ENCODE measurements around the gene BCL2L13.
"Not testable (repeated sequence)": the region's sequence is repeated elsewhere in the genome, so short reads cannot be mapped to it uniquely, and the experiment has no call there.

The BCL2L13 gene

DNA sequence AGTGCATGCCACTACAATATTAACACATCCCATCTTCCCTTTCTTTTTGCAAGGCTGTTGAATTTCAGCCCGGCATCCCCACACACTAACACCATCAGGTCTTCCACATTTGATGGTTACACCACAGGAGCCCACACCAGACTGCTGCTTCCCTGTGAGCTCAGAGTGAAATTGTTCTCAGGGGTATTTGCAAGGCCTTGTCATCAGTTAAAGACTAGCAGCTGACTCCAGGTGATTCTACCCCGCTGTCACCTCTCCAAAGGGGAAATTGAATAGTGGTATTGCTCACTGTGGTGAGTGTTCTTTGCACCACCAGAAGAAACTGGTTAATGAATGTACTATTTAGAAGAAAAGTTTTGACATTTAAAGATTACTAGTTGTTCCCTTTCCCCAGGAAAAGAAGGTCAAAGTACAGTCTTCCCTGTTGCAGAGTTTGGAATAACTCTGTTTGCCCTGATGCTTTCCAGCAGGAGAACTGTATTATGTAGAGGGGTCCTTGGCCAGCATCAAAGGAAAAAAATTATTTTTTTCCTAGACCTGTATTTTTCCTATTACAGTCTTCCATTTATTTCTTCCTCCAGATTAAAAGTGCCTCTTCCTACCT, 93.8 kb downstream of the BCL2L13 start:
- no peak for DNase-seq

DNA sequence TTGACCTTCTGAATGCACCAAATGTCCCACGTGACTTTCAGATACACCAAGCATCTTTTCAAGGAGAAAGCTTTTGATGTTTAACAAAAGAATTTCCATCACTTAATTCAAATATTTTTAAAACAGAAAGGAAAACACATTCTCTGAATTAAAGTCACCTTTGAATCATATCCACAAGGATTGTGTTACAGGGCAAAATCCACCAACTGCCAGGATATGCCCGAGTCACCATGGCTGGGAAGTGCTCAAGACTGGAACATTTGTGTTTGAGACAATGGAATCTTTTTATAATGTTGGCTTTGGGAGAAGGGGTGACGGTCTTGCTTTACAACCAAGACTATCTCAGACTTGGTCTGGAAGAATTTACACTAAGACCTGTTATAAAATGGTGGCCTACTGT, 94.9 kb downstream of the BCL2L13 start:
- no peak for DNase-seq

DNA sequence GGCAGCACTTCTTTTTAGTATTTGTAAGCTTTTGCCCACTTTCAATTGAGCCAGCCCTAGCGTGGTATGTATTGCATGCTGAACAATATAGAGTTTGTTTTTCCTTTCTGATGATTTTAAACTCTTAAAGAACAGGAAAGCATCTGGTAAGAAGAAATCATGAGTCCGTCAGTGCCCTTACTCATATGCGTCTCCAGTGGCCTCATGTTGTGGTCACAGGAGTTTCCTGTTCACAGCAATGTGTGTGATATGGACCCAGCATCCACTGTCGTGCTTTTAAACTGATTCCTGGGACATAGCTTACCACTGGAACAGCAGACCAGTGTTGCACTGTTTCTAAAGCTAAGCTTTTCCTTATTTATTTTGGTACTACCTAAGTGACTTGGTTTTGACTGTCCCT, 95.6 kb downstream of the BCL2L13 start:
- DNase-seq = no peak

DNA sequence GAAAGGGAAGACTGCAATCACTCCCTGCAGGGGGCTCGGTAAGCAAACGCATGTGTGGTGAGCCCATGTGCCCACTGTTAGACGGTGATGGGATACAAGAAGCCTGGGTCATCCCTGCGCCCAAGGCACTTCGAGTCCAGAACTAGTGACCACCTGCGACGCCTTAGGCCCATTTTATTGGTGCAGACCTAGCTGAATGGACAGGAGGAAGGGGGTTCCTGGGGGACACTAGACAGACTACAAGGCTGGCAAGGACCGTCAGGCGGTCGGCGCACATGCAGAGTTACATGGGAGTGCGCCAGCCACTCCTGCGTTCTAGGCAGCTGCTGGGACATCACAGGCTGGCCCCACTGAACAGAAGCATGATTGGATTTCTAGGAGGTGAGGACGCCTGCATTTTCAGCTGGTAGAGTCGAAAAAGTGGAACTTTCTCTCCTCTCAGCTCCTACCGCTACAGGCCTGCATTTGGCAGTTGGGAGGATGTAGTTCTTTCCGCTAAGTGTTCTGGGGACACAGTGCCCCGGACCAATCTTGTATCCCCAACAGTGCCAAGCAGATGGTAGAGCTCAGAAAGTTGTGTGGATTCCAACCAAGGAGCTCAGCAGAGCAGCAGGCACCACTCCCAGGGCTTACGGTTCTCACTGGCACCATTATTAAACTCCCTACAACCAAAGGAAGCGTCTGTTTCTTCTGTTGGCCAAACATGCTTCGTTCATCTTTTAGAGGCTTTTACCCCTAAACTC, 100.0 kb downstream of the BCL2L13 start:
- no peak for DNase-seq

DNA sequence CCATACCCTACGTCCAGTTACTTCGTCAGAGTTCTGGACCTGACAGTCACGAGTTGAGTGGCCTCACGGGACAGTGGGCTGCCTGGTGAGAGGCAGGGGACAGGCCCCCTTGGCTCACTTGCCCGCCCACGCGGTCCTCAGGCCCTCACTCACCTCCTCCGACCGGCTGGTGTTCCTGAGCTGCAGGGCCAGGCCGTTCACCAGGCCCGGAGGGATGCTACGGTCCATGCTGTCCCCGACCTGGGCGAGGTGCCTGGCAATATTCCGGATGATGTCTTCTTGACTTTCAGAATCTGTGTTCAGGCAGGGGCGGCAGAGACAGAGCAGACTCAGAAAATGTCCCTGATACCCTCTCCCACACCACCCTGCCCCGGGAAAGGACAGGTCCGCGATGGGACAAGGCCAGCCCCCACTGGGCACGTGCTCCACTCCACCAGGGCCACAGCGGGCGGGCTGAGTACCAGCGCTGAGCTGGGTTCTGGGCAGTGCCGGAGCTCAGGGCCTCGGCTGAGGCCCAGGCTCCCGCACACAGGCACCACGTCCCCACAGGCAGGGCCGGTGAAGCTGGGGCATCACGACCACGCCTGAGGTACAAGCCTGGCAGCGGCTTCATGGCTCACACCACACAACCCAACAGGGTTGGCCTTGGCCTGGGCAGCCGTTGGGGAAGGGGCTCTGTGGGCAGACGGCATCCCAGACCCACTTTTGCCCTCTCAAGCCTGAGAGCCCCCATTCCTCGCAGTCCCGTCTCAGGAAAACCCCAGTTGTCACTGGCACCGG, 100.8 kb downstream of the BCL2L13 start:
- DNase-seq = no peak

DNA sequence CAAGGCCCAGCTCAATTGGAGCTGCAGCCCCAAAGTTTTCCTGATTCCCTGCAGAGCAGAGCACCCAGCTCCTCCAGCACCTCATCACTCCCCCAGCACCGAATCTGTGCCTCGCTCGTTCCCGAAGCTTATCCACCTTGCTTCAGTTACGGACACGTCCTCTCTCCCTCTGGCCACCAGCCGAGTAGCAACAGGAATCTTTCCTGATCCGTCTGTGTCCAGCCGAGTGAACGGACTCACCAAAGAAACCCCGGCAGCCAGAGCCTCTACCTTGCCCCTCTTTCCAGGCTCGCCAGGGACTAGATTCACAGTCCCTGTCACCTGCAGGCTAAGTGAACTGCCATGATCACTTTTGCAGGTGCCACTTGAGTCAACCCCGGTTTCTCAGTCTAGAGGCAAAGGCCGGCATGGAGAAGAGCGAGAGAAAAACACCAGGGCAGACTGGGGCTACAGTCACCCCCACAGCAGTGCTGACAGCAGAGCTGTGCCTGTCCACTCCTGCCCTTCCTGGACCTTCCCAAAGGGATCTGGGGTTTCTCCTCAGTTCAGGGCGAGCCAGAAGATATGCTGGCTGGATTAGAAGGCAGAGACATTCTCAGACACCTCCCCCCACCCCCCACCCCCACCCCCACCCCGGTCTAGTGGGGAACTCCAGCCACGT, 103.4 kb downstream of the BCL2L13 start:
- DNase-seq = no peak

DNA sequence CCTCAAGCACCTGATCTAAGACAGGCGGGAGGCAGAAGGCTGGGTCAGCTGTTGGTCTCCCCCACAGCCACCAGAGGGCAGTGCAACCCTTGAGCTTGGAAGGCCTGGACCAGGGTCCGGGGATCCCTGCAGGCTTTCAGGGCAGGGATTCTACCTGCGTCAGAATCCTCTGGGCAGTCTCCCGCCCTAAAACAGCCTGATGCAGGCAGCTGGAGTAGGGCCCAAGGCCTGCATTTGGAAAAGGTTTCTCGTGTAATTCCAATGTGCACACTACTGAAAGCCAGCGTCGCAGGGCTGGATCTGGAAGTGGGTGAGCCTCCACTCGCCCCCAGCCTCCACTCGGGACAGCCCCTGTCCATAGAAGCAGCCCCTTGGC, 104.0 kb downstream of the BCL2L13 start:
- DNase-seq = peak; percentile 41

DNA sequence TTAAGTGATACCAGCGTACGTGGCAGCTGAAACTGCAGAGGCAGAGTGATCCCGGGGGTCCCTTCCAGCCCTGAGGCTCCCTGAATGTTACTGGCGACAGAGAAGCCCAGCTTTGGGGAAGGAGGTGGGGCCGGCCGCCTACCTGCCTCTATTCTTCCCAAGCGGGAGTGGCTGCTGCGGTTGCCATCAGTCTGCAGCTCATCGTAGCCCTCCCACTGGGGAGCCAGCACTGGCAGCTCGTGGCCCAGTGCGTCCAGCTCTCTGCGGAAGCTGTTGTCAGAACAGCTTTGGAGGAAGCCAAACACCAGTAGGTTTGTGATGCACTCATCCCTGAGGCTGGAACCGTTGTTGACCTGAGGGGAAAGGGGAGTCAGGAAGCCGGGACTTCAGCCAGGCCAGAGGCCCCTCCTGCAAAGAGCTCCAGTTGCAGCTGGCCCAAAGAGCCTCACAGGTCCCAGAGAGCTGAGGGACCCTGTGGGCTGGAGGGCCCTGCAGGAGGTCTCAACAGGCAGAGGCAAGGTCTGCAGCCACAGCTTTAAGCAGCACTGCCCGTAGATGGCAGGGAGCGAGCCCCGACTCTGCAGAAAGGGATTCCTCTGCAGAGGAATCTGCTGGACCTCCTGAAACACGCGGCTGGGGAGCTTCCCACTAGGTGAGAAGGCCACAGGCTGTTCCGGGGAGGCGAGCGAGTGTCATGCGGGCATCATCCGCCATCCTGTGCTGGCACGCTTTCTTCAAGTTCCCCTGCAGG, 105.3 kb downstream of the BCL2L13 start:
- no peak for DNase-seq

DNA sequence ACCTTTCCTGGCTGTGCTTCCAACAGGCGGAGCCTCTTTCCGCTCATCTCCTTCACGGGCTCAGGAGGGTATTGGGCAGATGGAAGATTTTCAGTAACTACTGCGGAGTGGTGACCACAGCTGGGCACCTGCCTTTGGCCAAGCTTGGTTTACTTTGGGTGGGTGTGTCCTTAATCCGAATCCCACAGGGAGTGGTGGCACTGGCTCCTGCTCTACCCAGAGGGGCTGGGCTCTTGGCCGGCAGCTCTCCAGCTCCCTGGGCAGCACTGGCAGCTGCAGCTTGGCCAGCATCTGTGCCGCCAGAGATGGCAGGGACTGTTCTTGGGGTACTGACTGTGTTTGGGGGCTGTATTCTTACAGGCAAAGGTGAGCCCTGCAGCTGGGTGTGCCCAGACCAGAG, 105.9 kb downstream of the BCL2L13 start:
- no peak for DNase-seq

DNA sequence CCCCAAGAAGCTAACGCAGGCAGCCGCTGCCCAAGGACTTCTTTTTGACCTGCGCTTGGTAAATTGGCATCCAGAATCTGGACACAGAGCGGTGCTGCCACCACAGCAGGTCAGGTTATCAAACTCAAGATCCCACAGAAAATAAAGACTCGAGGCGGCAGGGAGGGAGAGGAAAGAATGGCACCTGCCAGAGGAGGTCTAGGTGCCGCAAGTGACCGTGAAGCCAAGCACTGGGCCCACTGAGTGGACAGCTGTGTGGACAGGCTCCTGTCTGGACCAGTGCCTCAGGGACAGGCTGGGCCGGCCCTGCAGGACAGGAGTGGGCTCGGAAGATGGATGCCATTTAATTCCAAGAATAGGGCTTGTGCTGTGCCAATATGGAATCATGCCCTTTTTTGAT, 108.4 kb downstream of the BCL2L13 start:
- DNase-seq = no peak

DNA sequence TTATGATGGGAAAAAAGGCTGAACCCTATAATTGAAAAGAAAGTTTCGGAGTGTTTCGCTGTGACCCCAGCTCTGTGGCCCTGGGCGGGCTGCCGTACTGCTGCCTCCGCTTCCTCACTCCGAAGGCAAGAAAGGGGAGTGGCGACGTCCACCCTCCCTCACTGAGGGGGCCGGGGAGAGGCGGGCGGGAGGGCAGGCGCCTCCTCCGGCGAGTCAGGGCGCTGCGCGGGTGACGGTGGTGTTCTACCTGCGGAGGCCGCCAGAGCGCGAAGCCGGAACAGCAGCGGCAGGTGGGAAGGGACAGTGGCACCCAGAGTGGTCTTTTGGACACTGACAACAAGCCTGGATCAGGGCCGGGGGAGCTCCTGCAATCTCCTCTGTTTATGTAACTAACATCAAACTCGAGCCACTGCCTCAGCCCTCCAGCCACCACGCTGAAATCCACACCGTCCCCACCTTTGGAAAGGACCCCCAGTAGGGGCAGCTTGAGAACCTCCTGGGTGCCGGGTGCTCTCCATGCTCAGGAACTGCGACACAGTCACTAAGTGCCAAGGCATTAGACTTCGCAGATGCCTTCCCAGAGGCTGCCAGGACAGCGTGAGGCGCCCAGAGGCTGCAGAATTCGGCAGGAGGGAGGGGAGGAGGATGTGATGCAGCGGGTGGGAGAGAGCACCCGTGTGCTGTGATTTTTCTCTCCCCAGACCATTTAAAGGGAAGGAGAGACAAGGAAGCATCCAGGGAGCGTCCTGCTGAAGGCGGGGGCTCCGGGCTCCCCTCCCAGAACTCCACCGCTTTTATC, 110.2 kb downstream of the BCL2L13 start:
- DNase-seq = no peak

DNA sequence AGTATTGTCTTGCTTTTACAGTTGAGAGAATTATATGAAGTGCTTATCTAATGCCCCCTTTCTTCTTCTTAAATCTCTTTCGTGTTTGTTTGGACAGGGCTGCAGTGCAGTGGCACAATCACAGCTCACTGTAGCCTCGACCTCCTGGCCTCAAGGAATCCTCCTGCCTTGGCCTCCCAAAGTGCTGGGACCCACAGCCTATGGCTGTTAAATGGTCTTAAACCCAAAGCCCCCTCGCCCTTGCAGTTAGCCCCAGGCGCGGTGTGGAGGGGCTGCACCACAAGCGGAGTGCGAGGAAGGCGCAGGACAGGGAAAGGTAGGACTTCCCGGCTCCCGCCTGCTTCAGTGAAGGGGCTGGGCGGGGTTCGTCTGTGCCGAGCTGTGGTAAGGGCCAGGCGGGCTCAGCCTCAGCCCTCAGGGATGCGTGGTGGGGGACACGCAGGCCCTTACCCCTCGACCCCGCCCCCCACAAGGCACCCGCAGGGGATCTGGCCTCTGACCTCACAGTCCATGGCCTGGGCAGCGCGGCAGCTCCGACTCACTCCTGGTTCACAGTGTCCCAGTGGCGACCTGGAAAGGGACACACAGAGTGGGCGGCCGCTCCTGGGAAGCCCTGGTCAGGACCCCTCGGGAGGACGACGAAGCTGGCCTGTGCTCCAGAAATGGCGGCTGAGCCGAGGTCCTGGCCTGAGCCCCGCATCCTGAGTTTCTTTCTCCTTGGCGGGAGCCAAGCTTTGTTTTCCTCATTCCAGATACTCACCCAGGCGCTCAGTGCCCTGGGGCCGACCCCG, 111.2 kb downstream of the BCL2L13 start:
- no peak for DNase-seq

DNA sequence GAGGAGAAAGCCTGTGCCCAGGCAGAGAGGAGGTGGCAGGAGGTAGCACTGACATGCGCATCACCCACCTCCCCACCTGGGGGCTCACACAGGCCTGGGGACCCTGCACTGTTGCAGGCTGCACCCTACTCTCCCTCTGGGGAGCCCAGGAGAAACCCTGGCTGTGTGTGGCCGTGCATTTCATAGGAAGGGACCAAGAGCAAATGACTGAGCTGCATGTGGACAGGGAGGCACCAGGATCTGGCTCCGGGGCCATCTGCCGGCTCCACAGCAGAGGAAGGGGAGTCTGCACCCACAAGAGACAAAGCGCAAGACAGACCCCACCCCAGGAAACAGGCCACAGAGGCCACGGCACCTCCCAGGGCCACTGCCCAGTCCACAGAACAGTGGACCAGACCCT, 113.0 kb downstream of the BCL2L13 start:
- DNase-seq = no peak

DNA sequence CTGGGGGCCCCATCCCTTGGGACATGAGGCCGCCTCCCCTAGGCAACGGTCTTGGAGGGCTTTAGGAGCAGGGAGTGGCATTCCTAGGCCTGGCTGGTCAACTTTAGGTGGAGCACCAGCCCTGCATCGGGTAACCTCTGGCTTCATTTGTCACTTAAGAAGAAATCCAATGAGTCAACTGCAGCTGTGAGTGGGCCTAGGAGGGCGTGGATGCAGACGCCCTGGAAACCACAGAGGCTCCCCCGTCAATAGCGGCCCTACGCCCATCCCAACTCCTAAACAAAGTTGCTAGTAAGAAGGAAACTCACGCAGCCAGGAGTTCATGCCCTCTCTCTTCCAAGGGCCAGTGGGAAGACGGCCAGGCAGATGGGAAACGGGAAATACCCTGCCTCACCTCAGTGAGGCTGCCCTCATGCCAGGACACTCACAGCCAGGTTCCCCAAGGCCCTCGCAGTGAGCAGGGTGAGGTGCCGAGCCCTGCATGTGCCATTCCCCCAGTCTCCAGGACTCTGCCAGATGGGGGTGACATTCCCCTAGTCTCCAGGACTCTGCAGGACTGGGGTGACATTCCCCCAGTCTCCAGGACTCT, 114.9 kb downstream of the BCL2L13 start:
- DNase-seq = no peak

DNA sequence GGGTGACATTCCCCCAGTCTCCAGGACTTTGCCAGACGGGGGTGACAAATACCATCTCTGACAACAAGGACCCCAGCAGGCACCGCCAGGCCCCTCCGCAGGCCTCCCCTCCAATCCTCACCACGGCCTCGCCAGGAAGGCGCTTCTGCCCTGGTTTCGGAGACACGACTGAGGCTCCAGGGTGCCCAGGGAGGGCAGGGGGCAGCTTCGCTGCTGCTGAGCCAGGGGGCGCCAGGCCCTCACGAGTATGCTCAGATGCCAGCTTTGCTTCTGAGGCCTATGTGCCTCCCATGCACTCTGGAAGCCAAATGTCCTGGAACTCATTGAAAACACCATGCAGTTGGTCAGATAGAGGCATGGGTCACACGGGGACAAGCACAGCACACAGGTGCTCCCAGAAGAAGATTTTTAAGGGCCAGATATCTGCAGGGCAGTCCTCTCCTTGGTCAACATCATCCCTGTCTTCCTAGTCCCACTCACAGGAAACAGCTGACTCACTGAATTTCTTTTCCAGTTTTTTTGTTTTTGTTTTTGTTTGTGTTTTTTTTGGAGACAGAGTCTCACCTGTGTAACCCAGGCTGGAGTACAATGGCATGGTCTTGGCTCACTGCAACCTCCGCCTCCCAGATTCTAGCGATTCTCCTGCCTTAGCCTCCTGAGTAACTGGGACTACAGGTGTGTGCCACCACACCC, 115.8 kb downstream of the BCL2L13 start:
- DNase-seq = no peak

DNA sequence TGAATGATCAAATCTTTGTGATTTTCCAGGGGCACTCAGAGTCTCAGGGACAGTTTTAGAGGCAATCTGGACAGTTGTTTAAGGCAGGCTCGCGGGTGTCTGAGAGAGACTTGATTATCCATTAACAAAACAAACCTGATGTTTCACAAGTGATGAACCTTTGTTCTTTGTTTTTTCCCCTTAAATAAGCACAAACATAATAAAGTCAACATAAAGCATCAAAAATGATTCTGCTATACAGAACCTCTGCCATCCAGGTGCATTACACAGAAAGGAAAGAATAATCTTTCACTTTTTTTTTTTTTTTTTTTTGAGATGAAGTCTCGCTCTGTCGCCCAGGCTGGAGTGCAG, 122.6 kb downstream of the BCL2L13 start:
- DNase-seq = no peak

DNA sequence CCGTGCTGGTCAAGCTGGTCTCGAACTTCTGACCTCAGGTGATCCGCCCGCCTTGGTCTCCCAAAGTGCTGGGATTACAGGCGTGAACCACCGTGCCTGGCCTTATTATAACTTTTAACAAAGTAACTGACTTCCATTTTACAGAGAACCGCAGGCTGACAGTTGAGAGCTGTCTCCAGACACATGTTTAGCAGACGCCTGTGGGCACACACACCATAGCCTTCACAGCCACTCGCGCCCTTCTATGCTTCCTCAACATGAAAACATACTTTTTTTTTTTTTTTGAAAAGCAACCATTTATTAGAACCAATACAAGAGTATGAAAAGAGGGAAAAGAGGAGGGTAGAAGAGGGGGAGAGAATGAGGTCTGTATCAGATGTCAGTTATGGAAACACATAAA, 124.9 kb downstream of the BCL2L13 start:
- DNase-seq = not testable (repeated sequence)

DNA sequence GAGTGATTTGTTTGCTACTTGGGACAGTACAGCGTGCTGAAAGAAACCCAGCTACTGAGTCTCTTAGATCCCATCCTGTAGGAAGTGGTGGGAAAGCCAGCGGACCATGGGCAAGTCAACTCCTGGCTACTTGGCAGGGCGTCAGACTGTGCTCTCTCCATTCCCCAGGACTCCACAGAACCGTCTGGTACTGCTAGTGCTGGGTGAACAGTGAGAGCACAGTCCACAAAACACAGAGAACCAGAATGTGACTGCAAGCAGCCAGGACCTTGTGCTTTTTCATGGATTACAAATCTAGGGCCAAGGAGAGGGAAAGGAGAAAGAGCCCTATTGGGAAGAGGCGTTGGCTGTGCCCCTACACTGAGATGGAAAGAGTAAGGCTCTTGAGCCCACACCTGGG, 125.5 kb downstream of the BCL2L13 start:
- no peak for DNase-seq

DNA sequence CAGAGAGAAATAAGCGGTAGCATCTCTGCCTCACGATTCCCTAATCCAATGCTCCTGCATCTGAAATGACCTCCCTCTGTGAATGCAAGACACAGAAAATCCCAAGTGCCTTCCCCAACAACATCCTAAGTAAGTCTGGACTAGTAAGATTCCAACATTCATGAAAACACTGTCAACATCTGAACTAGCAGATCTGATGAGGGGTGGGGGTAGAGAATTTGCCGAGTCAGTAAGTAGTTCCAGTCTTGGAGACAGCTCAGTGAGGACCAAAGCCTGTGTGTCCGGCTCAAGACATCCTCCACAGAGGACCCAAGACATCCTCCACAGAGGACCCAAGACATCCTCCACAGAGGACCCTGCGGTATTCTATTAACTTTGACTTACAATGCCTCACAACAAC, 126.3 kb downstream of the BCL2L13 start:
- not testable (repeated sequence) for DNase-seq
